Heart left ventricle (tissue), 16 donors: ENCODE measurements around the gene POLR3GL. TPM values are rescaled to one million over a fixed set of nuclear protein-coding genes. Genes with fewer than 3 reads are reported as not detected.
A peak's percentile ranks its signal among the peaks of the same experiment; 100 is the strongest.

ENCODE experiments used
- ATAC-seq, 4 donors: fragments of 200-7000 bp; cut with Tn5 transposase; one replicate each; pipeline ENCODE4 v1.9.1; 2020 to 2022; ENCODE audit warnings: moderate library complexity in 4 of 4, mild to moderate bottlenecking in 3 of 4, moderate number of reproducible peaks in 1 of 4
- DNase-seq, 5 donors: peaks; one replicate each; pipeline ENCODE4 v3.0.0-alpha.2; 2020
- H3K27ac ChIP-seq, 12 donors: fragments of 200-600 bp; sonication (generic) in 4 of 12; one replicate each; pipeline versions ENCODE4 v1.5.0 to v1.8.0; 2016 to 2022; ENCODE audit warnings: mild to moderate bottlenecking in 2 of 12
- H3K27me3 ChIP-seq, 9 donors: fragments of 200-600 bp; sonication (generic) in 2 of 9; one replicate each; pipeline versions ENCODE4 v1.5.1 to v1.8.0; 2016 to 2022; ENCODE audit warnings: mild to moderate bottlenecking in 3 of 9
- H3K36me3 ChIP-seq, 9 donors: fragments of 200-600 bp; sonication (generic) in 2 of 9; one replicate each; pipeline versions ENCODE4 v1.5.0 to v1.8.0; 2018 to 2022; ENCODE audit warnings: mild to moderate bottlenecking in 2 of 9
- H3K4me1 ChIP-seq, 12 donors: fragments of 200-600 bp; sonication (generic) in 4 of 12; one replicate each; pipeline versions ENCODE4 v1.5.0 to v1.8.0; 2016 to 2022; ENCODE audit warnings: mild to moderate bottlenecking in 3 of 12
- H3K4me3 ChIP-seq, 12 donors: fragments of 200-600 bp; sonication (generic) in 4 of 12; one replicate each; pipeline versions ENCODE4 v1.5.0 to v1.8.0; 2017 to 2022; ENCODE audit warnings: mild to moderate bottlenecking in 9 of 12, moderate library complexity in 4 of 12
- H3K9me3 ChIP-seq, 12 donors: fragments of 200-600 bp; sonication (generic) in 4 of 12; one replicate each; pipeline versions ENCODE4 v1.5.0 to v1.8.0; 2016 to 2022; ENCODE audit warnings: mild to moderate bottlenecking in 1 of 12
- CTCF ChIP-seq, 12 donors: fragments of 200-600 bp; sonication (generic) in 4 of 12; IDR thresholded peaks; one replicate each; pipeline versions ENCODE4 v1.5.0 to v1.8.0; 2018 to 2022; ENCODE audit warnings: antibody characterized with exemption in 12 of 12, mild to moderate bottlenecking in 5 of 12
- POLR2A ChIP-seq, 2 donors: fragments of 450-650 bp; IDR thresholded peaks; one replicate each; pipeline ENCODE4 v1.6.1; 2017; ENCODE audit warnings: antibody characterized with exemption in 2 of 2, mild to moderate bottlenecking in 2 of 2, moderate library complexity in 2 of 2
- WGBS, 4 donors: extraction: QIAGEN DNeasy Blood & Tissue Kit in 2 of 4; methylation state at CpG; one replicate each; pipeline versions ENCODE4 v1.1.5 to v1.1.7; 2013 to 2018; 5-methylcytosine and 5-hydroxymethylcytosine counted together
- intact Hi-C, 10 donors: fragments of 100-400 bp; cut with DNase I; formaldehyde crosslinking; loops; one replicate each; pipeline versions ENCODE4 v1.11.1 to v1.14.2; 2022
- polyA plus RNA-seq, 2 donors: library from polyadenylated mRNA; stranded (reverse); fragments of 200-250 nt; gene quantifications; one replicate each; pipeline ENCODE4 v1.2.3, GENCODE V29; 2013
- total RNA-seq, 9 donors: library from RNA; depleted of rRNA in 2 of 9; stranded (reverse); fragments of >200 nt in 2 of 9; fragmentation: NEBNext Ultra II Directional in 3 of 9; extraction: Animal tissue kit (Norgen Biotek cat#: 25700) in 3 of 9; gene quantifications; one replicate each; pipeline versions ENCODE4 v1.1.0 to v1.2.4, GENCODE V29; 2016 to 2023
- donor health status: ischemic (EF 13 %, LVEDD 7.1; RV severe dilation, severe dysfunction).
- donor health status: healthy with polysubstance abuse.
- donor health status: DM: no; HTN: yes; CAD: no.
- donor health status: DM: no; HTN: no; CAD: no.
- donor health status: ischemic (EF 25% LVEDD 6.9; RV normal size, moderate dysfunction).
- donor health status: ischemic (EF 25% LVEDD 5.7; RV mildly dilated, moderate dysfunction).
- donor health status: healthy.
- donor health status: DM: yes; HTN: yes; CAD: no.
- donor health status: ischemic (EF 35%, LVEDD 5.7; RV mildly dilated, moderate dysfunction).
- donor health status: nonischemic (EF 11% LVEDD 7.7; RV severe dilation, severe dysfunction).
- donor health status: DM: yes; HTN: yes; CAD: no.
- donor health status: PGD.
- donor health status: ischemic (EF 29% LVEDD 5.4; RV normal size, mild dysfunction).
- donor health status: nonischemic (EF 23%, LVEDD 6.1; RV moderate dilation, normal function).

Gene POLR3GL
- total and polyA plus RNA-seq, 11 donors: 30.2 to 69.4 (median 36.4) TPM

GRCh38 chr1:145958734-145959133, 5.8 kb upstream of the POLR3GL start:
- H3K4me1 ChIP-seq: peaks cover 8 to 88% (median 58%) of the 10 kb centered on the region in 12 donors
- peak overlapping the region in 1 of 12 donors; percentile 69 for H3K4me3 ChIP-seq
- no peaks in the 10 kb centered on the region for H3K9me3 ChIP-seq
- intact Hi-C loops: loop anchor here in 8 of 10 donors (1.0 to 10.0 kb wide), 6 partner anchors 30 to 104 kb away; partner anchors contain the start of genes PEX11B (in 5 of the 8), PIAS3 (in 4 of the 8) and RBM8A (in 1 of the 8)
- no peaks in the 10 kb centered on the region for H3K27me3 ChIP-seq
- TF ChIP-seq POLR2A (IDR thresholded peaks at IDR 0.05) (no peak), CTCF (IDR thresholded peaks at IDR 0.05) (no peak)
- ATAC-seq (no peak), DNase-seq (no peak)
- H3K36me3 ChIP-seq: peaks cover 0 to 5% (median 0%) of the 10 kb centered on the region in 9 donors
- H3K27ac ChIP-seq: peak overlapping the region in 9 of 12 donors; percentile 93 to 100 (median 98)

GRCh38 chr1:145959333-145959732, 5.2 kb upstream of the POLR3GL start:
- Histone ChIP-seq H3K4me3 (no peak overlapping the region), H3K27me3 (no peaks in the 10 kb centered on the region), H3K27ac (peak overlapping the region in 7 of 12 donors; percentile 7 to 98 (median 91)), H3K36me3 (peaks cover 0 to 5% (median 0%) of the 10 kb centered on the region in 9 donors), H3K4me1 (peaks cover 8 to 87% (median 59%) of the 10 kb centered on the region in 12 donors), H3K9me3 (no peaks in the 10 kb centered on the region)
- intact Hi-C loops: loop anchor here in 7 of 10 donors (2.0 to 10.0 kb wide), 5 partner anchors 31 to 105 kb away; partner anchors contain the start of genes PEX11B (in 5 of the 7) and PIAS3 (in 4 of the 7)
- no peak for TF ChIP-seq CTCF (IDR thresholded peaks at IDR 0.05)
- no peak for TF ChIP-seq POLR2A (IDR thresholded peaks at IDR 0.05)
- no peak for DNase-seq
- no peak for ATAC-seq

GRCh38 chr1:145959957-145960467, 4.5 kb upstream of the POLR3GL start:
- intact Hi-C loops: loop anchor here in 9 of 10 donors (2.0 to 10.0 kb wide), 8 partner anchors 31 to 105 kb away; partner anchors contain the start of genes PEX11B (in 5 of the 9), PIAS3 (in 5 of the 9), RBM8A (in 2 of the 9) and TXNIP (in 1 of the 9)
- peak overlapping the region; percentile 71 to 98 (median 92) for H3K27ac ChIP-seq
- no peaks in the 10 kb centered on the region for H3K9me3 ChIP-seq
- H3K4me3 ChIP-seq: peak overlapping the region; percentile 38 to 82 (median 71)
- H3K27me3 ChIP-seq: no peaks in the 10 kb centered on the region
- 4 to 7% (median 6%) methylated on average over 12 of the region's 12 CpGs for WGBS, 4 donors
- TF ChIP-seq CTCF (IDR thresholded peaks at IDR 0.05): no peak
- no peak for TF ChIP-seq POLR2A (IDR thresholded peaks at IDR 0.05)
- DNase-seq: no peak
- H3K4me1 ChIP-seq: peaks cover 7 to 82% (median 53%) of the 10 kb centered on the region in 12 donors
- H3K36me3 ChIP-seq: peaks cover 0 to 4% (median 0%) of the 10 kb centered on the region in 9 donors
- no peak for ATAC-seq

GRCh38 chr1:145960468-145961108, 3.9 kb upstream of the POLR3GL start:
- intact Hi-C loops: loop anchor here in 5 of 10 donors (5.0 to 10.0 kb wide), 4 partner anchors 33 to 106 kb away; partner anchors contain the start of genes RBM8A (in 2 of the 5), PIAS3 (in 1 of the 5) and TXNIP (in 1 of the 5)

More at GRCh38 chr1:145960468-145961108, 3.9 kb upstream of the POLR3GL start:
- peak overlapping the region; percentile 38 to 82 (median 71) for H3K4me3 ChIP-seq
- DNase-seq (peak; percentile 89 to 94 (median 93)), ATAC-seq (peak; percentile 23 to 60 (median 47))
- H3K9me3 ChIP-seq: no peaks in the 10 kb centered on the region
- 0 to 1% (median 1%) methylated on average over 33 to 44 of the region's 44 CpGs for WGBS, 4 donors
- H3K36me3 ChIP-seq: peaks cover 0 to under 1% (median 0%) of the 10 kb centered on the region in 9 donors
- H3K27me3 ChIP-seq: no peaks in the 10 kb centered on the region
- H3K27ac ChIP-seq: peak overlapping the region; percentile 71 to 98 (median 92)
- peaks cover 1 to 82% (median 51%) of the 10 kb centered on the region in 12 donors for H3K4me1 ChIP-seq
- TF ChIP-seq CTCF (IDR thresholded peaks at IDR 0.05) (peak in 8 of 12 donors; percentile 4 to 43 (median 27)), POLR2A (IDR thresholded peaks at IDR 0.05) (peak in 1 of 2 donors; percentile 86)
